Chondrocyte (in vitro differentiated cells): ENCODE measurements around the gene IQCE. TPM values are rescaled to one million over a fixed set of nuclear protein-coding genes. Genes with fewer than 3 reads are reported as not detected.
"Not testable (repeated sequence)": the region's sequence is repeated elsewhere in the genome, so short reads cannot be mapped to it uniquely, and the experiment has no call there.

ENCODE experiments used
- DNase-seq: peaks from one replicate; pipeline ENCODE4 v3.0.0; 2021; ENCODE audit warnings: mixed read lengths, low spot score
- H3K27ac Mint-ChIP-seq: one replicate; pipeline ENCODE4 v1.8.0; 2021; ENCODE audit warnings: mild to moderate bottlenecking, moderate library complexity, mixed read lengths; ENCODE audit not compliant: unreplicated experiment
- H3K27me3 Mint-ChIP-seq: 2 replicates; pipeline ENCODE4 v1.8.0; 2021; ENCODE audit warnings: low read depth, mixed read lengths
- H3K36me3 Mint-ChIP-seq: 2 replicates; pipeline ENCODE4 v1.8.0; 2021; ENCODE audit warnings: low read depth, mixed read lengths
- H3K4me1 Mint-ChIP-seq: 2 replicates; pipeline ENCODE4 v1.8.0; 2021; ENCODE audit warnings: low read depth, mild to moderate bottlenecking, mixed read lengths
- H3K4me3 Mint-ChIP-seq: one replicate; pipeline ENCODE4 v1.8.0; 2021; ENCODE audit warnings: mild to moderate bottlenecking, moderate library complexity, mixed read lengths; ENCODE audit not compliant: unreplicated experiment
- H3K9me3 Mint-ChIP-seq: 2 replicates; pipeline ENCODE4 v1.8.0; 2021; ENCODE audit warnings: low read depth, mixed read lengths
- total RNA-seq: library from RNA; stranded (reverse); gene quantifications from 3 replicates; pipeline ENCODE4 v1.2.1, GENCODE V29; 2021
- TF ChIP-seq, protein P1 (sequence below): fragments of 200-600 bp; sonication (generic); IDR thresholded peaks from 2 replicates; pipeline ENCODE4 v1.5.0; 2021; ENCODE audit warnings: antibody characterized with exemption, mild to moderate bottlenecking, moderate library complexity

The IQCE gene
- total RNA-seq, 1 donor from 2014 or later = 10.0 TPM

- no peaks in the 10 kb centered on the region for H3K27me3 Mint-ChIP-seq
- no peak overlapping the region for H3K4me3 Mint-ChIP-seq
- H3K27ac Mint-ChIP-seq = peak overlapping the region; percentile 32
- DNase-seq = no peak
- H3K36me3 Mint-ChIP-seq = no peaks in the 10 kb centered on the region
- H3K9me3 Mint-ChIP-seq = no peaks in the 10 kb centered on the region
- TF ChIP-seq, protein P1, sequence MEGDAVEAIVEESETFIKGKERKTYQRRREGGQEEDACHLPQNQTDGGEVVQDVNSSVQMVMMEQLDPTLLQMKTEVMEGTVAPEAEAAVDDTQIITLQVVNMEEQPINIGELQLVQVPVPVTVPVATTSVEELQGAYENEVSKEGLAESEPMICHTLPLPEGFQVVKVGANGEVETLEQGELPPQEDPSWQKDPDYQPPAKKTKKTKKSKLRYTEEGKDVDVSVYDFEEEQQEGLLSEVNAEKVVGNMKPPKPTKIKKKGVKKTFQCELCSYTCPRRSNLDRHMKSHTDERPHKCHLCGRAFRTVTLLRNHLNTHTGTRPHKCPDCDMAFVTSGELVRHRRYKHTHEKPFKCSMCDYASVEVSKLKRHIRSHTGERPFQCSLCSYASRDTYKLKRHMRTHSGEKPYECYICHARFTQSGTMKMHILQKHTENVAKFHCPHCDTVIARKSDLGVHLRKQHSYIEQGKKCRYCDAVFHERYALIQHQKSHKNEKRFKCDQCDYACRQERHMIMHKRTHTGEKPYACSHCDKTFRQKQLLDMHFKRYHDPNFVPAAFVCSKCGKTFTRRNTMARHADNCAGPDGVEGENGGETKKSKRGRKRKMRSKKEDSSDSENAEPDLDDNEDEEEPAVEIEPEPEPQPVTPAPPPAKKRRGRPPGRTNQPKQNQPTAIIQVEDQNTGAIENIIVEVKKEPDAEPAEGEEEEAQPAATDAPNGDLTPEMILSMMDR = no peak
- peaks cover 42% of the 10 kb centered on the region for H3K4me1 Mint-ChIP-seq
These were observed 28.4 kb upstream of the IQCE start for GRCh38 chr7:2530071-2530987.

DNA sequence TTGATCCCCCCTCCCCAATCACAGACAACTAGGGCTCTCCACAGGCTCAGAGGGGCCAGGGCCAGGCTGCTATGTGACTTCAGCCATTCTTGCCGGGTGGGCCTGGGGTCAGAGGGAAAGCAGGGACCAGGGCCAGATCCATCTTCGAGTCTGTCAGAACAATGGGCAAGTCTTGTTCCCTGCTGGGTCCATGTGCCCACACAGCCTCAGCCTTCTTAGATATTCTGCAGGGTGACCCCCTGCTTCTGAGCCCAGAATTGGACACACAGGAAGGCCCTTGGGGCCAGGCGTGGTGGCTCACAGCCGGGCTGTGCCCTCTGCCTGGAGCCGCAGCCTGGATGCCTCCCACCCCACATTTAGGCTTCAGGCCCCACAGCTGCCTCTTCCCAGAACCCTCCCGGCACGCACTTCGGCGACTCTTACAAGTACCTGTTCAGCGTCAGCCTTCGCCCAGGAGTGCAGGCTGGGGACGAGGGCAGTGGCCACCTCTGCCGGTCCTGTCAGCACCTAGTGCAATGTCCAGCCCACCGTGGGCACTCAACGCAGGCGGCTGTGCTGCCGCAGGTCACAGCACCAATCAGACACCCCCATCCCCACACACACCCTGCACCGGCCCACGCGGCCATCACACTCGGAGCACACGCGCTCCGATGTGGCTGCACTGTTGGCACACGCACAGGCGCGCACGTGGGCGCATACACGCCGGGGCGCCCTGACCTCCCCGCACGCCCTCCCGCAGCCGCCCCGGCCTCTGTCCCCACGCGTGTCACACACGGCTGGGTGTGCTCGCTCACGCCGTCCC is 27.6 kb upstream of the IQCE start:
- H3K27ac Mint-ChIP-seq, DNase-seq, H3K4me3 Mint-ChIP-seq, H3K9me3 Mint-ChIP-seq, H3K36me3 Mint-ChIP-seq, H3K27me3 Mint-ChIP-seq: not testable (repeated sequence)
- H3K4me1 Mint-ChIP-seq = peaks cover 37% of the 10 kb centered on the region

DNA sequence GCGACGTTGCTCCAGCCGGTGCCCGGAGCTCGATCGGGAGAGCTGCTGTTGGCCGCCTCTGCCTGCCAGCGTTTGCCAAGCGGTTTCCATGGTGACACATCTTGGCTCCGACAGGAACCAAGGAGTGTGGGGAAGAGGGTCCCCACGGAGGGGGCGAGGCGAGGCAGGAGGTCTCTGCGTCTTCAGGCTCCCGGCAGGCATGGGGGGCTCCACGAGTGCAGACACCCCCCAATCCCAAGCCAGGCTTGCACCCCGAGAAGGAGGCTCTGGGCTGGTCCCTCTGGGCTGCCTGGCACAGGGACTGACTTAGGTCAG is 27.0 kb upstream of the IQCE start:
- DNase-seq, H3K27ac Mint-ChIP-seq, H3K36me3 Mint-ChIP-seq, H3K27me3 Mint-ChIP-seq, H3K9me3 Mint-ChIP-seq, H3K4me3 Mint-ChIP-seq: not testable (repeated sequence)
- peaks cover 36% of the 10 kb centered on the region for H3K4me1 Mint-ChIP-seq

DNA sequence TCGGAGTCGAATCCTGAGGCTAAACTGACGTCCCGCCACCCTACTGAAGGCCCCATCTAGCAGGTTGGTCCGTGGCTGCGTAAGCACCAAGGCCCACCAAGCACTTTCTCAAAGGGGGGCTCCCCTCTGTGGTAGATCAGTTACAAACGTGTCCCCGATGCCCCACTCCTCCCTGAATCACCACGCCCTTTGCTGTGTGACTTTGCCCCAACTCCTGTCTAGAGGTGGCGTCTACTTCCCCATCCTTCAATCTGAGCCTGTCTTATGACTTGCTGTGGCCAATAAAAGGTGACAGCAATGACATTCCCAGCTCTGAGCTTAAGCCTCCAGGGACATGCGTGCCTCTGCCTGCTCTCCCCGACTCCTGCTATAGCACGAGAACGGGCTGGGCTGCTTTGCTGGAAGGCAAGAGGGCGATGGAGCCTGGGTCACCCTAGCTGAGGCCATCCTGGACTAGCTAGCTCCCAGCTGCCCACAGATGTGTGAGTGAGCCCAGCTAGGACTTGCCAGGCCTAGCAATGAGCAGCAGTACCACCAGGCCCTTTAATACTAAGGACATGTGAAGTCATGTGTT is 26.5 kb upstream of the IQCE start:
- not testable (repeated sequence) for H3K36me3 Mint-ChIP-seq, DNase-seq, H3K4me3 Mint-ChIP-seq, H3K9me3 Mint-ChIP-seq, H3K27me3 Mint-ChIP-seq
- H3K27ac Mint-ChIP-seq = peak overlapping the region; percentile 17
- peaks cover 33% of the 10 kb centered on the region for H3K4me1 Mint-ChIP-seq

- H3K4me1 Mint-ChIP-seq = peaks cover 28% of the 10 kb centered on the region
- not testable (repeated sequence) for H3K36me3 Mint-ChIP-seq, H3K4me3 Mint-ChIP-seq, DNase-seq, H3K27ac Mint-ChIP-seq, H3K27me3 Mint-ChIP-seq, H3K9me3 Mint-ChIP-seq
These were observed 26.0 kb upstream of the IQCE start for GRCh38 chr7:2532816-2533215.

DNA sequence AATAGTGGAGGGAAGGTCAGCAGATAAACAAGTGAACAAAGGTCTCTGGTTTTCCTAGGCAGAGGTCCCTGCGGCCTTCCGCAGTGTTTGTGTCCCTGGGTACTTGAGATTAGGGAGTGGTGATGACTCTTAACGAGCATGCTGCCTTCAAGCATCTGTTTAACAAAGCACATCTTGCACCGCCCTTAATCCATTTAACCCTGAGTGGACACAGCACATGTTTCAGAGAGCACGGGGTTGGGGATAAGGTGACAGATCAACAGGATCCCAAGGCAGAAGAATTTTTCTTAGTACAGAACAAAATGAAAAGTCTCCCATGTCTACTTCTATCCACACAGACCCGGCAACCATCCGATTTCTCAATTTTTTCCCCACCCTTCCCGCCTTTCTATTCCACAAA is 25.2 kb upstream of the IQCE start:
- not testable (repeated sequence) for H3K27ac Mint-ChIP-seq, H3K27me3 Mint-ChIP-seq, H3K9me3 Mint-ChIP-seq, H3K4me3 Mint-ChIP-seq, DNase-seq, H3K36me3 Mint-ChIP-seq
- peaks cover 20% of the 10 kb centered on the region for H3K4me1 Mint-ChIP-seq

DNA sequence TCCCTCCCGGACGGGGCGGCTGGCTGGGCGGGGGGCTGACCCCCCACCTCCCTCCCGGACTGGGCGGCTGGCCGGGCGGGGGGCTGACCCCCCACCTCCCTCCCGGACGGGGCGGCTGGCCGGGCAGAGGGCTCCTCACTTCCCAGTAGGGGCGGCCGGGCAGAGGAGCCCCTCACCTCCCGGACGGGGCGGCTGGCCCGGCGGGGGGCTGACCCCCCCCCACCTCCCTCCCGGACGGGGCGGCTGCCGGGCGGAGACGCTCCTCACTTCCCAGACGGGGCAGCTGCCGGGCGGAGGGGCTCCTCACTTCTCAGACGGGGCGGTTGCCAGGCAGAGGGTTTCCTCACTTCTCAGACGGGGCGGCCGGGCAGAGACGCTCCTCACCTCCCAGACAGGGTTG is 24.6 kb upstream of the IQCE start:
- not testable (repeated sequence) for H3K36me3 Mint-ChIP-seq, H3K4me3 Mint-ChIP-seq, H3K9me3 Mint-ChIP-seq, H3K27me3 Mint-ChIP-seq, H3K27ac Mint-ChIP-seq, DNase-seq
- H3K4me1 Mint-ChIP-seq = peaks cover 15% of the 10 kb centered on the region

DNA sequence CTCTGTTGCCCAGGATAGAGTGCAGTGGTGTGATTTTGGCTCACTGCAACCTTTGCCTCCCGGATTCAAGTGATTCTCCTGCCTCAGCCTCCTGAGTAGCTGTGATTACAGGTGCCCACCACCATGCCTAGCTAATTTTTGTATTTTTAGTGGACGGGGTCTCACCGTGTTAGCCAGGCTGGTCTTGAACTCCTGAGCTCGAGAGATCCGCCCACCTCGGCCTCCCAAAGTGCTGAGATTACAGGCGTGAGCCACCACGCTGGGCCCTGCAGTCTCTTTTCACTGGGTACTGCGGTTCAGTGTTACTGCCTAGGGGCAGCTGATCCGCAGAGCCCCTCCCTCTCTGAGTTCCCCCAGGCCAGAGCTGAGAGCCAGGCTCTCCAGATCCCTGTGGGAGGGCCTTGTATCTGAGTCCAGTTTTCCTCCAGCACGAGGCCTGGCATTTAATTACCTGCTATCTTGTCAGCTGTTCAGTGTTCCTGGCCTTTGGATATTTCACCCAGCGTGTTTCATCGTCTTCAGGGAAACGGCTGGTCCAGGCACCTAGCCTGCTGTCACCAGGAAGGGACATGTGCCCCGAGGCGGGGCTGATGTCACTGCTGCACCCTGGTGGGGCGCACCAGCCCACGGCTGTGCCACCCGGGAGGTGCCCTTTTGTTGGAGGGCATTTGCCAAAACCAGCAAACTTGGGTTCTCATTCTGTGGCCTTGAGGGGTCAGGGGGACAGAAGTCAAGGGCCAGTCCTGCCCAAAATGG is 22.7 kb upstream of the IQCE start:
- not testable (repeated sequence) for H3K27me3 Mint-ChIP-seq, H3K27ac Mint-ChIP-seq, H3K9me3 Mint-ChIP-seq, DNase-seq, H3K4me3 Mint-ChIP-seq, H3K36me3 Mint-ChIP-seq, H3K4me1 Mint-ChIP-seq
